ENCODE results near the gene A2M. TPM values are rescaled to one million over a fixed set of nuclear protein-coding genes. Genes with fewer than 3 reads are reported as not detected.

Gene A2M
- total and polyA plus RNA-seq, 2 of the 13 experiments (the other 11 are each of a cell fraction or from before 2014, with no cell fraction given), result 2,807 to 6,551 TPM

DNA sequence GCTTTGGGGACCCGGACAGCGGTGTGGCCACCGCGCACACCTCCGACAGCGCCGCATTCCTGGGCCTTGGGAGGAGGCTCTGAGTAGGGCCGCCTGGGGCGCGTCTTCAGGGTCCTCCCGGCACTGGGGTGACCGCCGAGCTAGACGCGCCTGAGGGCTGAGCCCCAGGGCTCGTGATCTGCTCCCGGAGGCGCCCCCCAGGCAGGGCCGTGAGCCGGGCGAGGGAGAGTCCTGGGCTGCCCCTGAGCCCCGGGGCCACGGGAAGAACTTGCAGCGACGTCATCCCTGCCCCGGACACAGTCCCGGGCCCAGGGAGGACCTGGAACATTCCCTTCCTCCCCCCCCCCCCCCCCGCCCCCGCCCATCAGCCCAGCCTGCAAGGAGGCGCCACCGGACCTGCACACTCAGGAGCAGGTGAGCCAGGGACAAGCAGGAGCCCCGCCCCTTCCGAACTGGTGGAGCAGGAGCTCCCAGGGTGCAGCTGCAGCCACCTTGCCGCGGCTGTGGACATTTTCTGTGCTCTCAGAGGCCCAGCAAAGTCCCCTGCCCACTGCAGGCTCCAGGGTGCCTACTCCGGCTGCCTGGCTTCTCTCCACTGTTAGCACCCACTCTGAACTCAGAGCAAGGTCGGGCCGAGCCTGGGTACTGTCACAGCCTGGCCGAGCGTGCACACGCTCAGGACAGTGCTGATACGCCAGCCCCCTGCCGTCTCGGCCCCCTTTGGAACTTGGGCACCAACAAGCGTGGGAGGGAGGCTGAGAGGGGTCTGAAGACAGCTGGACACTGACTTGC is 50.7 kb downstream of the A2M start (continued):
- TF ChIP-seq NFAT5 (CRISPR knock-in tag; IDR thresholded peaks at IDR 0.05) (peak; percentile 3; the same call in 1 of the 2 replicates), TOPORS (CRISPR knock-in tag; IDR thresholded peaks at IDR 0.05) (no peak), ZFP36L1 (CRISPR knock-in tag; IDR thresholded peaks at IDR 0.05) (no peak), ZHX1 (CRISPR knock-in tag; IDR thresholded peaks at IDR 0.05; ENCODE audit: low read depth) (no peak), NRL (CRISPR knock-in tag; IDR thresholded peaks at IDR 0.05; ENCODE audit: borderline replicate concordance) (no peak), GMEB1 (CRISPR knock-in tag; IDR thresholded peaks at IDR 0.05; ENCODE audit: borderline replicate concordance) (no peak), E2F2 (CRISPR knock-in tag; IDR thresholded peaks at IDR 0.05; ENCODE audit: borderline replicate concordance) (peak; percentile 41; the same call in 1 of the 2 replicates), ZNF446 (CRISPR knock-in tag; IDR thresholded peaks at IDR 0.05) (no peak), RXRB (CRISPR knock-in tag; IDR thresholded peaks at IDR 0.05; ENCODE audit: borderline replicate concordance) (no peak), CAMTA2 (CRISPR knock-in tag; IDR thresholded peaks at IDR 0.05; ENCODE audit: borderline replicate concordance) (no peak)
- TF ChIP-seq, protein P1, sequence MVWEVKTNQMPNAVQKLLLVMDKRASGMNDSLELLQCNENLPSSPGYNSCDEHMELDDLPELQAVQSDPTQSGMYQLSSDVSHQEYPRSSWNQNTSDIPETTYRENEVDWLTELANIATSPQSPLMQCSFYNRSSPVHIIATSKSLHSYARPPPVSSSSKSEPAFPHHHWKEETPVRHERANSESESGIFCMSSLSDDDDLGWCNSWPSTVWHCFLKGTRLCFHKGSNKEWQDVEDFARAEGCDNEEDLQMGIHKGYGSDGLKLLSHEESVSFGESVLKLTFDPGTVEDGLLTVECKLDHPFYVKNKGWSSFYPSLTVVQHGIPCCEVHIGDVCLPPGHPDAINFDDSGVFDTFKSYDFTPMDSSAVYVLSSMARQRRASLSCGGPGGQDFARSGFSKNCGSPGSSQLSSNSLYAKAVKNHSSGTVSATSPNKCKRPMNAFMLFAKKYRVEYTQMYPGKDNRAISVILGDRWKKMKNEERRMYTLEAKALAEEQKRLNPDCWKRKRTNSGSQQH (CRISPR knock-in tag; IDR thresholded peaks at IDR 0.05; ENCODE audit: low read depth), result no peak
- TF ChIP-seq, protein P2, sequence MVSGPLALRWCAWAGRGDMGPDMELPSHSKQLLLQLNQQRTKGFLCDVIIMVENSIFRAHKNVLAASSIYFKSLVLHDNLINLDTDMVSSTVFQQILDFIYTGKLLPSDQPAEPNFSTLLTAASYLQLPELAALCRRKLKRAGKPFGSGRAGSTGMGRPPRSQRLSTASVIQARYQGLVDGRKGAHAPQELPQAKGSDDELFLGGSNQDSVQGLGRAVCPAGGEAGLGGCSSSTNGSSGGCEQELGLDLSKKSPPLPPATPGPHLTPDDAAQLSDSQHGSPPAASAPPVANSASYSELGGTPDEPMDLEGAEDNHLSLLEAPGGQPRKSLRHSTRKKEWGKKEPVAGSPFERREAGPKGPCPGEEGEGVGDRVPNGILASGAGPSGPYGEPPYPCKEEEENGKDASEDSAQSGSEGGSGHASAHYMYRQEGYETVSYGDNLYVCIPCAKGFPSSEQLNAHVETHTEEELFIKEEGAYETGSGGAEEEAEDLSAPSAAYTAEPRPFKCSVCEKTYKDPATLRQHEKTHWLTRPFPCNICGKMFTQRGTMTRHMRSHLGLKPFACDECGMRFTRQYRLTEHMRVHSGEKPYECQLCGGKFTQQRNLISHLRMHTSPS (CRISPR knock-in tag; IDR thresholded peaks at IDR 0.05; ENCODE audit: low read depth), result peak; percentile 44; the same call in 1 of the 2 replicates

Data from HepG2 (cell line).